CD14-positive monocyte (primary cell): ENCODE data around the gene NIN. TPM values are rescaled to one million over a fixed set of nuclear protein-coding genes. Genes with fewer than 3 reads are reported as not detected.

ENCODE experiments used
- DNase-seq, 3 donors: peaks; one replicate each; pipeline ENCODE4 v3.0.0-alpha.2; 2011 to 2022
- H2AFZ ChIP-seq: 2 replicates; pipeline ENCODE4 v1.6.0; 2012; ENCODE audit warnings: mild to moderate bottlenecking, low read depth, low read length, inconsistent platforms; ENCODE audit not compliant: insufficient read depth, poor library complexity, severe bottlenecking
- H3K27ac ChIP-seq, 2 donors: 1 replicate in 1 of 2; 2 replicates in 1 of 2; pipeline ENCODE4 v1.5.1; 2012 to 2013; ENCODE audit warnings: low read length in 2 of 2, control low read depth in 1 of 2, inconsistent platforms in 1 of 2, low read depth in 1 of 2, mild to moderate bottlenecking in 1 of 2
- H3K27me3 ChIP-seq, 2 donors: one replicate each; pipeline versions ENCODE4 v1.6.0 to v1.6.1; 2011 to 2013; ENCODE audit warnings: low read length in 2 of 2; ENCODE audit not compliant: control insufficient read depth in 2 of 2, insufficient read depth in 2 of 2
- H3K36me3 ChIP-seq, 2 donors: replicated peaks in 1 of 2; 1 replicate in 1 of 2; 2 replicates in 1 of 2; pipeline versions ENCODE4 v1.5.1 to v1.6.1; 2012 to 2013; ENCODE audit warnings: low read length in 2 of 2, control low read depth in 1 of 2, inconsistent platforms in 1 of 2, mild to moderate bottlenecking in 1 of 2; ENCODE audit not compliant: insufficient read depth in 2 of 2, control insufficient read depth in 1 of 2
- H3K4me1 ChIP-seq, 2 donors: 1 replicate in 1 of 2; 2 replicates in 1 of 2; pipeline versions ENCODE4 v1.5.1 to v1.6.1; 2012 to 2013; ENCODE audit warnings: low read length in 2 of 2, control low read depth in 1 of 2, inconsistent platforms in 1 of 2, mild to moderate bottlenecking in 1 of 2, moderate library complexity in 1 of 2; ENCODE audit not compliant: insufficient read depth in 2 of 2, control insufficient read depth in 1 of 2
- H3K4me2 ChIP-seq: replicated peaks from 2 replicates; pipeline ENCODE3; 2012; ENCODE audit warnings: low read length, moderate library complexity, mild to moderate bottlenecking; ENCODE audit not compliant: poor library complexity, severe bottlenecking; ENCODE audit errors: extremely low read depth
- H3K4me3 ChIP-seq, 3 experiments: fragments of 200-600 bp in 1 of 3; sonication (generic) in 1 of 3; replicated peaks in 1 of 3; 1 replicate in 2 of 3; 2 replicates in 1 of 3; pipeline ENCODE4 v1.5.1; 2011 to 2013; ENCODE audit warnings: low read length in 3 of 3, mild to moderate bottlenecking in 3 of 3, control low read depth in 2 of 3, low read depth in 2 of 3, inconsistent platforms in 1 of 3, moderate library complexity in 1 of 3
- H3K79me2 ChIP-seq: 2 replicates; pipeline ENCODE4 v1.6.0; 2012; ENCODE audit warnings: mild to moderate bottlenecking, control low read depth, inconsistent platforms, low read length, moderate library complexity; ENCODE audit not compliant: insufficient read depth
- H3K9ac ChIP-seq: 2 replicates; pipeline ENCODE4 v1.6.0; 2017; ENCODE audit warnings: low read length, mild to moderate bottlenecking; ENCODE audit not compliant: insufficient read depth, poor library complexity, severe bottlenecking
- H3K9me3 ChIP-seq, 2 donors: replicated peaks in 1 of 2; 1 replicate in 1 of 2; 2 replicates in 1 of 2; pipeline versions ENCODE4 v1.5.1 to v1.6.1; 2012 to 2013; ENCODE audit warnings: low read length in 2 of 2, control low read depth in 1 of 2; ENCODE audit not compliant: control insufficient read depth in 1 of 2, insufficient read depth in 1 of 2
- H4K20me1 ChIP-seq: 2 replicates; pipeline ENCODE4 v1.6.0; 2012; ENCODE audit warnings: mild to moderate bottlenecking, low read length, control low read depth, moderate library complexity; ENCODE audit not compliant: insufficient read depth
- H3K27ac Mint-ChIP-seq, 7 donors: one replicate each; pipeline ENCODE4 v1.8.0; 2020; ENCODE audit warnings: mild to moderate bottlenecking in 7 of 7, mixed read lengths in 7 of 7, moderate library complexity in 6 of 7, inconsistent platforms in 2 of 7
- H3K27me3 Mint-ChIP-seq, 3 donors: one replicate each; pipeline ENCODE4 v1.8.0; 2021 to 2022; ENCODE audit warnings: low read depth in 3 of 3, mild to moderate bottlenecking in 3 of 3, mixed read lengths in 3 of 3, moderate library complexity in 3 of 3, inconsistent platforms in 1 of 3
- H3K36me3 Mint-ChIP-seq, 2 donors: one replicate each; pipeline ENCODE4 v1.8.0; 2020; ENCODE audit warnings: mixed read lengths in 2 of 2, inconsistent platforms in 1 of 2, mild to moderate bottlenecking in 1 of 2
- H3K4me1 Mint-ChIP-seq: one replicate; pipeline ENCODE4 v1.8.0; 2020; ENCODE audit warnings: mild to moderate bottlenecking, mixed read lengths
- H3K4me3 Mint-ChIP-seq, 2 donors: one replicate each; pipeline ENCODE4 v1.8.0; 2020; ENCODE audit warnings: mild to moderate bottlenecking in 2 of 2, mixed read lengths in 2 of 2, moderate library complexity in 1 of 2
- H3K9me3 Mint-ChIP-seq, 7 donors: one replicate each; pipeline ENCODE4 v1.8.0; 2020 to 2022; ENCODE audit warnings: mixed read lengths in 7 of 7, mild to moderate bottlenecking in 6 of 7, moderate library complexity in 6 of 7, inconsistent platforms in 2 of 7
- WGBS: methylation state at CpG from one replicate; pipeline ENCODE4 v1.1.5; 2013; ENCODE audit warnings: missing lambda C conversion rate; ENCODE audit not compliant: insufficient coverage; 5-methylcytosine and 5-hydroxymethylcytosine counted together
- intact Hi-C, 2 donors: fragments of 100-400 bp; cut with micrococcal nuclease; formaldehyde crosslinking; loops; one replicate each; pipeline versions ENCODE4 v1.15.0 to v1.15.1; 2023
- polyA plus RNA-seq, 3 donors: library from polyadenylated mRNA; depleted of rRNA in 1 of 3; unstranded in 2 of 3; stranded (reverse) in 1 of 3; fragments of 300-500 nt in 2 of 3; fragments of >200 nt in 1 of 3; fragmentation: Illumina TruSeq in 2 of 3; gene quantifications; 1 replicate in 2 of 3; 2 replicates in 1 of 3; pipeline ENCODE4 v1.2.3, GENCODE V29; 2012 to 2021
- TF ChIP-seq, protein P1 (sequence below): fragments of 200-600 bp; IDR thresholded peaks from one replicate; pipeline ENCODE4 v1.8.0; 2022; ENCODE audit warnings: antibody characterized with exemption, mild to moderate bottlenecking

NIN gene
- polyA plus RNA-seq, 3 donors, result 15.3 to 29.1 (median 26.5) TPM

DNA sequence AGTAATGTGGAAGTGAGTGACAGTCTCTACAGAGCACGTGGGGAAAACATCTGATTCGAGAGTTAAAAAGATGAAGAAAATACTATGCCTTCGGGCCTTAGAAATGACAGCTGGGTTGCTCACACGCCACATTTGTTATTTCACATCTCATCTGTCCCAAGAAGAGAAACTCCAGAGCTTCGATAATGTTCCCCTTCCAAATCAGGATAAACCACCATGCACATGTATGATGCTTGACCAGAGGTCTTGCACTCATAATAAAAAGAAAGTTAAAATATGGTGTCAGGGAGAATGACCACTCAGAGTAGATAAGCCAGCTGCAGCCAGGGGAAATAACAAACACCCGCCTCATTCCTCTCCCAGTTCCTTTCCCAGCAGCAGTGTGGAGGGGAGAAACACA is 34.6 kb downstream of the NIN start:
- H3K27ac ChIP-seq, result peak overlapping the region in 1 of 2 donors; percentile 47
- no peak for DNase-seq
- H3K4me3 ChIP-seq, result no peak overlapping the region
- no peak overlapping the region for H3K4me2 ChIP-seq
- H3K4me1 ChIP-seq, result peaks cover 6 to 13% of the 10 kb centered on the region in 2 donors
- H3K9ac ChIP-seq, result no peak overlapping the region
- Mint-ChIP-seq H3K4me1 (peaks cover 31% of the 10 kb centered on the region), H3K9me3 (no peaks in the 10 kb centered on the region), H3K27ac (peak overlapping the region in 4 of 7 donors; percentile 37 to 87 (median 80)), H3K27me3 (no peaks in the 10 kb centered on the region), H3K36me3 (peaks cover 59 to 60% of the 10 kb centered on the region in 2 donors), H3K4me3 (no peak overlapping the region)
- H3K36me3 ChIP-seq, result peaks cover 28 to 82% of the 10 kb centered on the region in 2 donors
- TF ChIP-seq, protein P1, sequence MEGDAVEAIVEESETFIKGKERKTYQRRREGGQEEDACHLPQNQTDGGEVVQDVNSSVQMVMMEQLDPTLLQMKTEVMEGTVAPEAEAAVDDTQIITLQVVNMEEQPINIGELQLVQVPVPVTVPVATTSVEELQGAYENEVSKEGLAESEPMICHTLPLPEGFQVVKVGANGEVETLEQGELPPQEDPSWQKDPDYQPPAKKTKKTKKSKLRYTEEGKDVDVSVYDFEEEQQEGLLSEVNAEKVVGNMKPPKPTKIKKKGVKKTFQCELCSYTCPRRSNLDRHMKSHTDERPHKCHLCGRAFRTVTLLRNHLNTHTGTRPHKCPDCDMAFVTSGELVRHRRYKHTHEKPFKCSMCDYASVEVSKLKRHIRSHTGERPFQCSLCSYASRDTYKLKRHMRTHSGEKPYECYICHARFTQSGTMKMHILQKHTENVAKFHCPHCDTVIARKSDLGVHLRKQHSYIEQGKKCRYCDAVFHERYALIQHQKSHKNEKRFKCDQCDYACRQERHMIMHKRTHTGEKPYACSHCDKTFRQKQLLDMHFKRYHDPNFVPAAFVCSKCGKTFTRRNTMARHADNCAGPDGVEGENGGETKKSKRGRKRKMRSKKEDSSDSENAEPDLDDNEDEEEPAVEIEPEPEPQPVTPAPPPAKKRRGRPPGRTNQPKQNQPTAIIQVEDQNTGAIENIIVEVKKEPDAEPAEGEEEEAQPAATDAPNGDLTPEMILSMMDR, result no peak
- H3K9me3 ChIP-seq, result no peaks in the 10 kb centered on the region
- intact Hi-C loops, result loop anchor here in 1 of 2 donors (10.0 kb wide), 1 partner anchor 48 kb away; no protein-coding TSS in a partner anchor
- H3K27me3 ChIP-seq, result no peaks in the 10 kb centered on the region
- peaks cover 77% of the 10 kb centered on the region for H3K79me2 ChIP-seq
- H2AFZ ChIP-seq, result no peak overlapping the region
- H4K20me1 ChIP-seq, result peaks cover 89% of the 10 kb centered on the region
- 83% methylated on average over 1 of the region's 6 CpGs for WGBS

DNA sequence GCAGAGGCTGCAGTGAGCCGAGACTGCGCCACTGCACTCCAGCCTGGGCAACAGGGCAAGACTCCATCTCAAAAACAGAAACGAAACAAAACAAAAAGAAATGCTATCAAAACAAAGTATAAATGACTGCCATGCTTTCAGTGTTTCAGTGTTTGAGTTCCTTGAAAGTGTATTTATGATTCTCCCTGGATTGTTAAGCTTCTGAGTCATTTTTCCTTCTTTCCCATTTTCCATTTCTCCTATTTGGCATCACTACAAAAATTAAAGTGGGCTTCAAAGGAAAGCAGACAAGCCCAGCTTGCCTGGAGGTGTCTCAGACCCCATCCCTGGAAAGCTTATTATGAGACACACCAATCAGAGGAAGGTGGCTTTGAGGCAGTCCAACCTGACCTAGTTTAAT is 35.1 kb downstream of the NIN start:
- Mint-ChIP-seq H3K27ac (peak overlapping the region in 2 of 7 donors; percentile 37 to 87), H3K4me3 (no peak overlapping the region), H3K4me1 (peaks cover 27% of the 10 kb centered on the region), H3K36me3 (peaks cover 64 to 65% of the 10 kb centered on the region in 2 donors), H3K9me3 (no peaks in the 10 kb centered on the region), H3K27me3 (no peaks in the 10 kb centered on the region)
- intact Hi-C loops, result loop anchor here (2.0 to 10.0 kb wide), 2 partner anchors 49 to 75 kb away; no protein-coding TSS in a partner anchor
- no CpG with 5 or more reads among the region's 3 CpGs for WGBS
- DNase-seq, result no peak
- Histone ChIP-seq H2AFZ (no peak overlapping the region), H3K79me2 (peaks cover 76% of the 10 kb centered on the region), H4K20me1 (peaks cover 87% of the 10 kb centered on the region), H3K27ac (peak overlapping the region in 1 of 2 donors; percentile 47), H3K27me3 (no peaks in the 10 kb centered on the region), H3K9ac (no peak overlapping the region), H3K4me1 (peaks cover 6 to 8% of the 10 kb centered on the region in 2 donors), H3K9me3 (no peaks in the 10 kb centered on the region), H3K4me2 (no peak overlapping the region), H3K4me3 (no peak overlapping the region), H3K36me3 (peaks cover 33 to 84% of the 10 kb centered on the region in 2 donors)
- TF ChIP-seq, protein P1, result no peak
